A673 (cell line): ENCODE data around the gene DCTN5. TPM values are rescaled to one million over a fixed set of nuclear protein-coding genes. Genes with fewer than 3 reads are reported as not detected.

Experiments
- BruUV-seq: library from RNA; stranded (reverse); fragments of 400-500 nt; replicated peaks from 2 replicates; lab custom pipeline; 2021; lab: Mats Ljungman, UMichigan
- CTCF ChIA-PET: fragments of 300-600 bp; sonication (Branson Sonifier 250); formaldehyde crosslinking; loops from one replicate; lab custom pipeline; 2022; ENCODE audit warnings: antibody characterized with exemption; lab: Charles Lee
- POLR2A ChIA-PET: fragments of 300-600 bp; sonication (Branson Sonifier 250); formaldehyde crosslinking; loops from one replicate; lab custom pipeline; 2022; ENCODE audit warnings: antibody characterized with exemption; ENCODE audit not compliant: low non-redundant PET; lab: Charles Lee
- DNase-seq: peaks from one replicate; pipeline ENCODE4 v3.0.0-alpha.2; 2015; ENCODE audit warnings: low spot score
- H3K27ac ChIP-seq: fragments of 200-600 bp; sonication (generic); 2 replicates; pipeline ENCODE4 v1.5.1; 2016; ENCODE audit warnings: mixed run types, low read depth, mild to moderate bottlenecking, mixed read lengths, antibody characterized with exemption, low read length; ENCODE audit not compliant: poor library complexity, severe bottlenecking
- H3K27me3 ChIP-seq: fragments of 200-600 bp; sonication (generic); replicated peaks from 2 replicates; pipeline ENCODE4 v1.6.1; 2017; ENCODE audit warnings: mixed run types, low read depth, mild to moderate bottlenecking, mixed read lengths, antibody characterized with exemption, low read length; ENCODE audit not compliant: insufficient read depth, poor library complexity
- H3K36me3 ChIP-seq: fragments of 200-600 bp; sonication (generic); 2 replicates; pipeline ENCODE4 v1.6.1; 2016; ENCODE audit warnings: mixed run types, mild to moderate bottlenecking, mixed read lengths, antibody characterized with exemption, low read length; ENCODE audit not compliant: insufficient read depth, poor library complexity, severe bottlenecking
- H3K4me1 ChIP-seq: fragments of 200-600 bp; sonication (generic); 2 replicates; pipeline ENCODE4 v1.6.1; 2017; ENCODE audit warnings: mixed run types, mild to moderate bottlenecking, mixed read lengths, antibody characterized with exemption, low read length; ENCODE audit not compliant: insufficient read depth, poor library complexity, severe bottlenecking
- H3K4me3 ChIP-seq: fragments of 200-600 bp; sonication (generic); 2 replicates; pipeline ENCODE4 v1.5.1; 2016; ENCODE audit warnings: low read depth, mixed run types, mild to moderate bottlenecking, mixed read lengths, low read length; ENCODE audit not compliant: poor library complexity, severe bottlenecking
- H3K9me3 ChIP-seq: fragments of 200-600 bp; sonication (generic); 2 replicates; pipeline ENCODE4 v1.6.1; 2016; ENCODE audit warnings: mixed run types, low read depth, mild to moderate bottlenecking, mixed read lengths, antibody characterized with exemption, low read length; ENCODE audit not compliant: poor library complexity, severe bottlenecking
- CTCF ChIP-seq: fragments of 300-800, 200-600 bp; sonication (generic); conservative IDR thresholded peaks from 2 replicates; pipeline ENCODE4 v1.5.1; 2017; ENCODE audit warnings: low read depth, mild to moderate bottlenecking, antibody characterized with exemption, low read length, moderate library complexity, mixed read lengths
- EZH2 ChIP-seq: fragments of 200-600 bp; sonication (generic); IDR thresholded peaks from 2 replicates; pipeline ENCODE4 v1.6.1; 2017; ENCODE audit warnings: borderline replicate concordance, low read depth, mild to moderate bottlenecking, mixed read lengths, antibody characterized with exemption, low read length; ENCODE audit not compliant: poor library complexity, severe bottlenecking
- intact Hi-C: fragments of 100-400 bp; cut with micrococcal nuclease; formaldehyde crosslinking; loops from one replicate; pipeline ENCODE4 v1.10.0; 2022; ENCODE audit not compliant: unreplicated experiment
- total RNA-seq: library from RNA; stranded (reverse); gene quantifications from 2 replicates; pipeline ENCODE4 v1.2.3, GENCODE V29; 2021

DCTN5 gene
- total RNA-seq, 1 experiment from 2014 or later, result 95.1 TPM

GRCh38 chr16:23694265-23694643, 53.0 kb downstream of the DCTN5 start:
- intact Hi-C loops, result loop anchor here (10.0 kb wide), 1 partner anchor 61 kb away; the partner anchor contains the start of gene CHP2
- no TSS peak for BruUV-seq
- H3K9me3 ChIP-seq, result no peaks in the 10 kb centered on the region
- no peak for DNase-seq
- no peak overlapping the region for H3K27ac ChIP-seq
- CTCF ChIA-PET, result no interaction called here
- H3K4me3 ChIP-seq, result no peak overlapping the region
- no peaks in the 10 kb centered on the region for H3K4me1 ChIP-seq
- POLR2A ChIA-PET, result no interaction called here
- peaks cover 32% of the 10 kb centered on the region for H3K36me3 ChIP-seq
- no peaks in the 10 kb centered on the region for H3K27me3 ChIP-seq
- TF ChIP-seq EZH2 (no peak), CTCF (no peak)

GRCh38 chr16:23694644-23695373, 53.5 kb downstream of the DCTN5 start:
- POLR2A ChIA-PET, result no interaction called here
- no peak overlapping the region for H3K4me3 ChIP-seq
- CTCF ChIA-PET, result no interaction called here

GRCh38 chr16:23695756-23696155, 54.5 kb downstream of the DCTN5 start:
- no peaks in the 10 kb centered on the region for H3K4me1 ChIP-seq
- no TSS peak for BruUV-seq
- H3K36me3 ChIP-seq, result peaks cover 16% of the 10 kb centered on the region
- intact Hi-C loops, result loop anchor here (10.0 kb wide), 1 partner anchor 59 kb away; the partner anchor contains the start of gene CHP2
- H3K4me3 ChIP-seq, result no peak overlapping the region
- POLR2A ChIA-PET, result no interaction called here
- no peaks in the 10 kb centered on the region for H3K9me3 ChIP-seq
- no peak for DNase-seq
- H3K27me3 ChIP-seq, result no peaks in the 10 kb centered on the region
- H3K27ac ChIP-seq, result no peak overlapping the region
- TF ChIP-seq EZH2 (no peak), CTCF (no peak)
- CTCF ChIA-PET, result no interaction called here

More at GRCh38 chr16:23694644-23695373, 53.5 kb downstream of the DCTN5 start:
- no peak overlapping the region for H3K27ac ChIP-seq
- H3K27me3 ChIP-seq, result no peaks in the 10 kb centered on the region
- H3K9me3 ChIP-seq, result no peaks in the 10 kb centered on the region
- H3K36me3 ChIP-seq, result peaks cover 26% of the 10 kb centered on the region
- intact Hi-C loops, result loop anchor here (10.0 kb wide), 1 partner anchor 60 kb away; the partner anchor contains the start of gene CHP2
- H3K4me1 ChIP-seq, result no peaks in the 10 kb centered on the region
- no peak for DNase-seq
- no TSS peak for BruUV-seq
- TF ChIP-seq CTCF (no peak), EZH2 (no peak)
